ENCODE results near the gene DYNLL2. TPM values are rescaled to one million over a fixed set of nuclear protein-coding genes. Genes with fewer than 3 reads are reported as not detected.

The DYNLL2 gene
- polyA plus RNA-seq, 1 donor from 2014 or later, result 66.7 TPM

DNA sequence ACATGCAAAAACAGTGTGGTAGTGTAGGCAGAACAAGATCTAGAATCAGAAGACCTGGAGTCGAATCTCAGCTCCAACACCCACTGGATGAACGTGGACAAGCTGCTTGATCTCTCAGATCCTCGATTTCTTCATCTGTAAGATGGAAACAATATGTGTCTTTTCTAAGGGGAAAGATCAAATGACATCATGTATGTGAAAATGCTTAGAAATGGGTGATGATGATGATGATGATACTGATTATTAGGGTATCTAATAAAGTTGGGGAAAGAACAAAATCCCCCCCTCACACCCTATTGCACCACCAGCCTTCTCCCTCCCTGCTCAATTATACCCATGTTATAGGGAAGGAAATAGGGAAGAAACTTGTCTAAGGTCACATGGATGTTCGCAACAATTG is 10.9 kb downstream of the DYNLL2 start:
- H3K9ac ChIP-seq (ENCODE audit: low read length), result no peak overlapping the region
- H3K9me2 ChIP-seq (ENCODE audit: insufficient read depth, low read length), result no peaks in the 10 kb centered on the region
- no peak overlapping the region for H3K27ac ChIP-seq (ENCODE audit: low read length)
- no peak overlapping the region for H3K4me2 ChIP-seq (ENCODE audit: low read length)
- H3K79me2 ChIP-seq (replicated peaks; ENCODE audit: insufficient read depth, low read length), result peaks cover 13% of the 10 kb centered on the region
- TF ChIP-seq MXI1 (conservative IDR thresholded peaks at IDR 0.05; ENCODE audit: poor library complexity, severe bottlenecking) (no peak), EZH2 (IDR thresholded peaks at IDR 0.05; ENCODE audit: borderline replicate concordance, insufficient read depth, low read length, poor library complexity, severe bottlenecking) (no peak), POLR2AphosphoS5 (IDR thresholded peaks at IDR 0.05) (no peak), CTCF (IDR thresholded peaks at IDR 0.05; ENCODE audit: poor library complexity, severe bottlenecking) (no peak), RAD21 (conservative IDR thresholded peaks at IDR 0.05) (no peak), SMC3 (conservative IDR thresholded peaks at IDR 0.05; ENCODE audit: poor library complexity) (no peak), TAF1 (IDR thresholded peaks at IDR 0.05; ENCODE audit: low read depth) (no peak), EP300 (conservative IDR thresholded peaks at IDR 0.05; ENCODE audit: poor library complexity, severe bottlenecking) (no peak), REST (IDR thresholded peaks at IDR 0.05; ENCODE audit: borderline replicate concordance) (no peak)
- no peak overlapping the region for H3K4me3 ChIP-seq (ENCODE audit: low read length)
- peaks cover 29% of the 10 kb centered on the region for H4K20me1 ChIP-seq (ENCODE audit: insufficient read depth)
- H3F3A ChIP-seq (ENCODE audit: insufficient read depth, low read length, poor library complexity, severe bottlenecking), result no peaks in the 10 kb centered on the region
- H3K27me3 ChIP-seq (ENCODE audit: insufficient read depth, low read depth, low read length), result no peaks in the 10 kb centered on the region
- H3K36me3 ChIP-seq (ENCODE audit: insufficient read depth, low read length), result peaks cover 16% of the 10 kb centered on the region
- no peaks in the 10 kb centered on the region for H3K9me3 ChIP-seq (ENCODE audit: low read length)
- no peak overlapping the region for H2AFZ ChIP-seq (ENCODE audit: low read depth, low read length)

DNA sequence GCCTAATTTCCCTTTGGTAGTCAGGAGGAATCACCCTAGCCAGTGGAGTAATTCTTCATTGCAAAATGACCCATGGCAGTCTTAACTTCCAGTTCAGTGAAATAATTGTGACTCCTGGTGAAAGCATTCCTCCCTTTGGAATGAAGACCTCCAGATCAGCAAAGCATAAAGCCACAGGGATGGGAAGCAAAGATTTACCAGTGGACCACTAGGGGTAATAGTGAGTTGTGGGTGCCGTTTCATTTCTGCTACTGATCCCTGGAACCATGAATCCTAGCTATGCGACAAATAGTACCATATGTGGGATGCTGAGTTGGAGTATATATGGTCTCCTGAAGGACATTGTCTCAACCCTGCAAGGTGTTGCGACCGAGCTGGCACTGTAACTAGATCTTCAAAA is 13.7 kb downstream of the DYNLL2 start:
- H4K20me1 ChIP-seq (ENCODE audit: insufficient read depth), result peaks cover 5% of the 10 kb centered on the region
- no peak overlapping the region for H3K9ac ChIP-seq (ENCODE audit: low read length)
- TF ChIP-seq EP300 (conservative IDR thresholded peaks at IDR 0.05; ENCODE audit: poor library complexity, severe bottlenecking) (no peak), RAD21 (conservative IDR thresholded peaks at IDR 0.05) (no peak), EZH2 (IDR thresholded peaks at IDR 0.05; ENCODE audit: borderline replicate concordance, insufficient read depth, low read length, poor library complexity, severe bottlenecking) (no peak), SMC3 (conservative IDR thresholded peaks at IDR 0.05; ENCODE audit: poor library complexity) (no peak)
- H3K27me3 ChIP-seq (ENCODE audit: insufficient read depth, low read depth, low read length), result no peaks in the 10 kb centered on the region
- H3K36me3 ChIP-seq (ENCODE audit: insufficient read depth, low read length), result peaks cover 11% of the 10 kb centered on the region
- H3K9me2 ChIP-seq (ENCODE audit: insufficient read depth, low read length), result no peaks in the 10 kb centered on the region
- no peaks in the 10 kb centered on the region for H3F3A ChIP-seq (ENCODE audit: insufficient read depth, low read length, poor library complexity, severe bottlenecking)
- H3K4me3 ChIP-seq (ENCODE audit: low read length), result no peak overlapping the region
- H3K4me2 ChIP-seq (ENCODE audit: low read length), result no peak overlapping the region
- H3K79me2 ChIP-seq (replicated peaks; ENCODE audit: insufficient read depth, low read length), result no peaks in the 10 kb centered on the region
- H3K9me3 ChIP-seq (ENCODE audit: low read length), result no peaks in the 10 kb centered on the region
- H3K27ac ChIP-seq (ENCODE audit: low read length), result no peak overlapping the region
- H2AFZ ChIP-seq (ENCODE audit: low read depth, low read length), result no peak overlapping the region

Measured in neural cell (in vitro differentiated cells).